Natural killer cell (primary cell): ENCODE data around the gene PHACTR3. TPM values are rescaled to one million over a fixed set of nuclear protein-coding genes. Genes with fewer than 3 reads are reported as not detected.
A peak's percentile ranks its signal among the peaks of the same experiment; 100 is the strongest.

Experiments used
- ATAC-seq, 3 donors: fragments of 150-1000 bp in 2 of 3; fragments of 200-7000 bp in 1 of 3; cut with Tn5 transposase; 1 replicate in 1 of 3; 2 replicates in 2 of 3; pipeline ENCODE4 v1.10.0; 2021; ENCODE audit warnings: mild to moderate bottlenecking in 2 of 3, moderate library complexity in 2 of 3
- DNase-seq, 2 donors: peaks; one replicate each; pipeline versions ENCODE4 v3.0.0 to v3.0.0-alpha.2; 2013 to 2021; ENCODE audit warnings: mixed read lengths in 1 of 2
- H3K27ac ChIP-seq: one replicate; pipeline ENCODE4 v1.5.1; 2013; ENCODE audit warnings: mild to moderate bottlenecking, low read length
- H3K27me3 ChIP-seq: one replicate; pipeline ENCODE4 v1.6.1; 2013; ENCODE audit warnings: low read length; ENCODE audit not compliant: control insufficient read depth, insufficient read depth
- H3K36me3 ChIP-seq: one replicate; pipeline ENCODE4 v1.6.1; 2013; ENCODE audit warnings: low read length; ENCODE audit not compliant: control insufficient read depth, insufficient read depth
- H3K4me1 ChIP-seq: one replicate; pipeline ENCODE4 v1.6.1; 2013; ENCODE audit warnings: low read length; ENCODE audit not compliant: control insufficient read depth, insufficient read depth
- H3K4me3 ChIP-seq: one replicate; pipeline ENCODE4 v1.5.1; 2013; ENCODE audit warnings: low read length
- H3K9me3 ChIP-seq: one replicate; pipeline ENCODE4 v1.6.1; 2013; ENCODE audit warnings: low read length; ENCODE audit not compliant: control insufficient read depth, insufficient read depth
- H3K27ac Mint-ChIP-seq, 2 donors: one replicate each; pipeline ENCODE4 v1.8.0; 2022; ENCODE audit warnings: mild to moderate bottlenecking in 2 of 2, mixed read lengths in 2 of 2, moderate library complexity in 1 of 2
- H3K27me3 Mint-ChIP-seq, 2 donors: one replicate each; pipeline ENCODE4 v1.8.0; 2022; ENCODE audit warnings: low read depth in 2 of 2, mixed read lengths in 2 of 2
- H3K36me3 Mint-ChIP-seq: one replicate; pipeline ENCODE4 v1.8.0; 2022; ENCODE audit warnings: mixed read lengths
- H3K4me1 Mint-ChIP-seq, 2 donors: one replicate each; pipeline ENCODE4 v1.8.0; 2022; ENCODE audit warnings: mixed read lengths in 2 of 2
- H3K4me3 Mint-ChIP-seq: one replicate; pipeline ENCODE4 v1.8.0; 2022; ENCODE audit warnings: mild to moderate bottlenecking, moderate library complexity, mixed read lengths
- H3K9me3 Mint-ChIP-seq, 2 donors: one replicate each; pipeline ENCODE4 v1.8.0; 2022; ENCODE audit warnings: mixed read lengths in 2 of 2
- WGBS: methylation state at CpG from one replicate; pipeline ENCODE4 v1.1.7; 2013; ENCODE audit warnings: missing lambda C conversion rate; ENCODE audit not compliant: insufficient coverage; 5-methylcytosine and 5-hydroxymethylcytosine counted together
- intact Hi-C: fragments of 100-400 bp; cut with micrococcal nuclease; formaldehyde crosslinking; loops from one replicate; pipeline ENCODE4 v1.14.2; 2022
- total RNA-seq, 4 donors: library from RNA; stranded (reverse); fragments of 120-200 nt in 1 of 4; gene quantifications; one replicate each; pipeline versions ENCODE4 v1.2.3 to v1.2.4, GENCODE V29; 2013 to 2022
- TF ChIP-seq, protein P1 (sequence below): fragments of 200-600 bp; IDR thresholded peaks from one replicate; pipeline ENCODE4 v1.8.0; 2022; ENCODE audit warnings: antibody characterized with exemption

PHACTR3 gene
- total RNA-seq, 3 donors from 2014 or later (not counting 1 experiment from before 2014, with no cell fraction given) = not detected

DNA sequence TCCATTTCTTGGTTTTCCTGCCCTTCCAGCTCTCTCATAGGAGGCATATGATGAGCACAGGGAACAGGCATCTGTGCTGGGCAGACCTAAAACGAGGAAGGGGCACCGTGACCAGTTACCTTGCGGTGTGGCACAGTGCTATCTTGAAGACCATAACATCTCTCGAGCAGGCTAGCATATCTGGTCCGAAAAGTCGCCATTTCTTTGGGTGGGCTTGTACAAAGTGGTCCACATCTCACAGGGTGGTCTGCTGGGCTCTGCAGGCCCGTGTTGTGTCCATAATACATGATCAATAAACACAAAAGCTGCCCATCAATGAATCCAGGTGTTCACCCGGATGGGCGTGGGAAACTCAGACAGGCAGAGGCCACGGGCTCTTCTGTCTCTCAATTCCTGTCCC, 115.7 kb downstream of the PHACTR3 start:
- Mint-ChIP-seq H3K27ac (no peak overlapping the region), H3K36me3 (no peaks in the 10 kb centered on the region), H3K9me3 (no peaks in the 10 kb centered on the region), H3K4me3 (no peak overlapping the region), H3K27me3 (peaks cover 8 to 15% of the 10 kb centered on the region in 2 donors), H3K4me1 (peaks cover 6 to 14% of the 10 kb centered on the region in 2 donors)
- DNase-seq (no peak), ATAC-seq (no peak)
- WGBS = 82% methylated on average over 10 of the region's 10 CpGs
- intact Hi-C loops = no loop called here
- H3K4me1 ChIP-seq = peaks cover 12% of the 10 kb centered on the region
- H3K9me3 ChIP-seq = no peaks in the 10 kb centered on the region
- TF ChIP-seq, protein P1, sequence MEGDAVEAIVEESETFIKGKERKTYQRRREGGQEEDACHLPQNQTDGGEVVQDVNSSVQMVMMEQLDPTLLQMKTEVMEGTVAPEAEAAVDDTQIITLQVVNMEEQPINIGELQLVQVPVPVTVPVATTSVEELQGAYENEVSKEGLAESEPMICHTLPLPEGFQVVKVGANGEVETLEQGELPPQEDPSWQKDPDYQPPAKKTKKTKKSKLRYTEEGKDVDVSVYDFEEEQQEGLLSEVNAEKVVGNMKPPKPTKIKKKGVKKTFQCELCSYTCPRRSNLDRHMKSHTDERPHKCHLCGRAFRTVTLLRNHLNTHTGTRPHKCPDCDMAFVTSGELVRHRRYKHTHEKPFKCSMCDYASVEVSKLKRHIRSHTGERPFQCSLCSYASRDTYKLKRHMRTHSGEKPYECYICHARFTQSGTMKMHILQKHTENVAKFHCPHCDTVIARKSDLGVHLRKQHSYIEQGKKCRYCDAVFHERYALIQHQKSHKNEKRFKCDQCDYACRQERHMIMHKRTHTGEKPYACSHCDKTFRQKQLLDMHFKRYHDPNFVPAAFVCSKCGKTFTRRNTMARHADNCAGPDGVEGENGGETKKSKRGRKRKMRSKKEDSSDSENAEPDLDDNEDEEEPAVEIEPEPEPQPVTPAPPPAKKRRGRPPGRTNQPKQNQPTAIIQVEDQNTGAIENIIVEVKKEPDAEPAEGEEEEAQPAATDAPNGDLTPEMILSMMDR = no peak
- H3K27ac ChIP-seq = no peak overlapping the region
- no peaks in the 10 kb centered on the region for H3K36me3 ChIP-seq
- H3K4me3 ChIP-seq = no peak overlapping the region
- no peaks in the 10 kb centered on the region for H3K27me3 ChIP-seq

DNA sequence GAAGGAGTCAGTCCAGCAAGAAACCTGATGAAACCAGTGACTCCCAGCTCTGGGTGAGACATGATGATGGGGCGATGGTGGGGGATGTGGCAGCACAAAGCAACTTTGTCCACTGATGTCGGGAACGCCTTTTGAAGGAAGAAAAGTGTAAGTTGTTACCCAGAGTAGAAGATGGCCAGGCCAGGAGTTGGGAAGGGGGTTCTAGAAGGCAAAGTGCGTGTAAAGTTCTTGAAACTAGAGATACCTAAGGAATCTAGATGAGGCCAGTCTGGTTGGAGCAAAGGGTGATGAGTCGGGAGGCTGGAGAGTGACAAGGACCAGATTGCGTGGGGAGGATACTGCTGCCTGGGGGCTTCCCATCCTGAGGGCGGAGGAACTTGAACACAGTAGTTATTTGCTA, 117.0 kb downstream of the PHACTR3 start:
- ATAC-seq (no peak), DNase-seq (no peak)
- Mint-ChIP-seq H3K36me3 (no peaks in the 10 kb centered on the region), H3K27ac (no peak overlapping the region), H3K4me3 (no peak overlapping the region), H3K27me3 (peaks cover 5 to 11% of the 10 kb centered on the region in 2 donors), H3K9me3 (no peaks in the 10 kb centered on the region), H3K4me1 (peaks cover 6 to 14% of the 10 kb centered on the region in 2 donors)
- intact Hi-C loops = no loop called here
- H3K27ac ChIP-seq = no peak overlapping the region
- no peaks in the 10 kb centered on the region for H3K27me3 ChIP-seq
- H3K4me1 ChIP-seq = peaks cover 12% of the 10 kb centered on the region
- no peak overlapping the region for H3K4me3 ChIP-seq
- TF ChIP-seq, protein P1 = no peak
- H3K9me3 ChIP-seq = no peaks in the 10 kb centered on the region
- no peaks in the 10 kb centered on the region for H3K36me3 ChIP-seq
- WGBS = 90% methylated on average over 7 of the region's 7 CpGs

DNA sequence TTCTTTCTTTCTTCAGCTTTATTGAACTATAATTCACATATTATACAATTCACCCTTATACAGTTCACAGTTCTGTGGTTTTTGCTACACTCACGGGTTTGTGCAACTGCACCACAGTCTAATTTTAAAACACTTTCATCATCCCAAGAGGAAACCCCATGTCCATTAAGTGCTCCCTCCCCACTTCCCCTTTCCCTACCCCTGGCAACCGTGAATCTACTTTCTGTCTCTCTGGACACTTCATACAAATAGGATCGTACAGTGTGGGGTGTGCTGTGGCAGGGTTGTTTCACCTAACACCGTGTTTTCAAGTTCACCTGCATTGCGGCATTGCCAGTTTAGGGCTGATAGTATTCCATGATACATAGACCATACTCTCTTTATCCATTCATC, 118.8 kb downstream of the PHACTR3 start:
- ATAC-seq = peak in 1 of 3 donors; percentile 52
- Histone ChIP-seq H3K4me3 (no peak overlapping the region), H3K4me1 (peaks cover 12% of the 10 kb centered on the region), H3K9me3 (no peaks in the 10 kb centered on the region), H3K27ac (no peak overlapping the region), H3K36me3 (no peaks in the 10 kb centered on the region), H3K27me3 (no peaks in the 10 kb centered on the region)
- H3K4me1 Mint-ChIP-seq = peaks cover 6 to 14% of the 10 kb centered on the region in 2 donors
- H3K36me3 Mint-ChIP-seq = no peaks in the 10 kb centered on the region
- WGBS = 0% methylated on average over 2 of the region's 5 CpGs
- no peak overlapping the region for H3K27ac Mint-ChIP-seq
- H3K9me3 Mint-ChIP-seq = no peaks in the 10 kb centered on the region
- TF ChIP-seq, protein P1 = no peak
- DNase-seq = no peak
- no peak overlapping the region for H3K4me3 Mint-ChIP-seq
- intact Hi-C loops = no loop called here
- H3K27me3 Mint-ChIP-seq = peaks cover 0 to 7% of the 10 kb centered on the region in 2 donors
